ENCODE data around the gene BCL7C. TPM values are rescaled to one million over a fixed set of nuclear protein-coding genes. Genes with fewer than 3 reads are reported as not detected.

The BCL7C gene
- total and polyA plus RNA-seq, 2 of the 13 experiments (the other 11 are each of a cell fraction or from before 2014, with no cell fraction given): 17.7 to 33.8 TPM

DNA sequence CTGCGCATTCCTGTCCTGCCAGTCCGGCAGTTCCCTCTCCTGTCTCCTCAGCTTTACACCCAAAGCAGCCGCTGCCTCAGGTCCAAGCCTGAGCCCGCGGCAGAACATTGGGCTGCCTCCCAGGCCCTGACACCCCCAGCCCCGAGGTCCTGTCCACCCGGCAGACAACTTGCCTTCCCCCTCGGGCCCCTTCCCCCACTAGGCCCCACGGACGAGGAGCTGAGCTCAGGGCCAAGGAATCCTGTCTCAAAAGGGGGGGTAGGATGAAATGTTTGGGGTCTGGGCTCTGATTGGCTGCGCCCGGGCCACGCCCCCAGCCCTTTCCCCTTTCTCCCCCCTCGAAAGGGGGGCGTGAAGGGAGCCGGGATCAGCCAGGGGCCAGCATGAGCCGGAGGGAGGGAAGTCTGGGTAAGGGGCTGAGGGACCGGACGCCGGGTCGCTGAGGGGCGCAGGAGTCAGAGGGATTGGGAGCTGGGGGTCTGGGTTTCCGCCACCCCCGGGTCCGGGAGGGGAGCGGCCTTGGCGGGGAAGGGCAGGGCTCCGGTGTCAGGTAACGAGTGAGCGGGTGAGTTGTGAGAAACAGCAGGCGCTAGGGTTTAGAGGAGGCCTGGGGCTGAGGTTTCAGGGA is 2.5 kb upstream of the BCL7C start, which contains the start of gene CTF1 (continued):
- 0 out of 2 replicates have a peak, but pooled peaks have one; percentile 19 for TF ChIP-seq PPARG (CRISPR knock-in tag; conservative IDR thresholded peaks at IDR 0.05)
- peak; percentile 60; the same call in 1 of the 2 replicates for TF ChIP-seq DNMT3B (CRISPR knock-in tag; conservative IDR thresholded peaks at IDR 0.05)
- TF ChIP-seq, protein P1, sequence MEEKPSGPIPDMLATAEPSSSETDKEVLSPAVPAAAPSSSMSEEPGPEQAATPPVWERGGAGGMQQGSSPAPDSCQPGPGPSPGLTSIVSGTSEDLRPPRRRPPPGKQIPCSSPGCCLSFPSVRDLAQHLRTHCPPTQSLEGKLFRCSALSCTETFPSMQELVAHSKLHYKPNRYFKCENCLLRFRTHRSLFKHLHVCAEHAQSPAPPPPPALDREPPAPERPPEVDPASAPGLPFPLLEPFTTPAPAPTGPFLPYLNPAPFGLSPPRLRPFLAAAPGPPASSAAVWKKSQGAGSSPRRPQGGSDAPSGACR (CRISPR knock-in tag; IDR thresholded peaks at IDR 0.05): peak; percentile 91
- TF ChIP-seq SNAPC2 (CRISPR knock-in tag; IDR thresholded peaks at IDR 0.05): peak; percentile 38; the same call in 1 of the 2 replicates
- TF ChIP-seq ZNF501 (CRISPR knock-in tag; IDR thresholded peaks at IDR 0.05): 0 out of 2 replicates have a peak, but pooled peaks have one; percentile 22
- TF ChIP-seq HOXA5 (CRISPR knock-in tag; IDR thresholded peaks at IDR 0.05): peak; percentile 73; the same call in 1 of the 2 replicates
- TF ChIP-seq ZFY (CRISPR knock-in tag; IDR thresholded peaks at IDR 0.05): peak; percentile 15
- TF ChIP-seq ZFP41 (CRISPR knock-in tag; IDR thresholded peaks at IDR 0.05; ENCODE audit: borderline replicate concordance): no peak
- TF ChIP-seq CCDC6 (CRISPR knock-in tag; IDR thresholded peaks at IDR 0.05): 0 out of 2 replicates have a peak, but pooled peaks have one; percentile 56
- peak; percentile 80 for TF ChIP-seq PHF21A (CRISPR knock-in tag; IDR thresholded peaks at IDR 0.05)
- TF ChIP-seq ZNF235 (CRISPR knock-in tag; IDR thresholded peaks at IDR 0.05; ENCODE audit: borderline replicate concordance): no peak
- TF ChIP-seq GLI4 (CRISPR knock-in tag; IDR thresholded peaks at IDR 0.05; ENCODE audit: borderline replicate concordance): peak; percentile 83; the same call in 1 of the 2 replicates
- peak; percentile 71; the same call in 1 of the 2 replicates for TF ChIP-seq BORCS8-MEF2B (CRISPR knock-in tag; IDR thresholded peaks at IDR 0.05)
- no peak for TF ChIP-seq MYNN (CRISPR knock-in tag; IDR thresholded peaks at IDR 0.05; ENCODE audit: low read depth)
- TF ChIP-seq ZNF670 (CRISPR knock-in tag; IDR thresholded peaks at IDR 0.05; ENCODE audit: borderline replicate concordance): 0 out of 2 replicates have a peak, but pooled peaks have one; percentile 63
- no peak for TF ChIP-seq ESRRA (CRISPR knock-in tag; IDR thresholded peaks at IDR 0.05; ENCODE audit: low read depth)
- peak; percentile 96; the same call in 1 of the 2 replicates for TF ChIP-seq ZNF180 (CRISPR knock-in tag; IDR thresholded peaks at IDR 0.05; ENCODE audit: borderline replicate concordance, low read depth)
- TF ChIP-seq UBTF (CRISPR knock-in tag; IDR thresholded peaks at IDR 0.05): peak; percentile 20; the same call in 1 of the 2 replicates
- TF ChIP-seq LCORL (IDR thresholded peaks at IDR 0.05): peak; percentile 17; the same call in 1 of the 2 replicates
- TF ChIP-seq LCORL (CRISPR knock-in tag; IDR thresholded peaks at IDR 0.05): peak; percentile 81; the same call in 1 of the 2 replicates
- TF ChIP-seq, protein P2, sequence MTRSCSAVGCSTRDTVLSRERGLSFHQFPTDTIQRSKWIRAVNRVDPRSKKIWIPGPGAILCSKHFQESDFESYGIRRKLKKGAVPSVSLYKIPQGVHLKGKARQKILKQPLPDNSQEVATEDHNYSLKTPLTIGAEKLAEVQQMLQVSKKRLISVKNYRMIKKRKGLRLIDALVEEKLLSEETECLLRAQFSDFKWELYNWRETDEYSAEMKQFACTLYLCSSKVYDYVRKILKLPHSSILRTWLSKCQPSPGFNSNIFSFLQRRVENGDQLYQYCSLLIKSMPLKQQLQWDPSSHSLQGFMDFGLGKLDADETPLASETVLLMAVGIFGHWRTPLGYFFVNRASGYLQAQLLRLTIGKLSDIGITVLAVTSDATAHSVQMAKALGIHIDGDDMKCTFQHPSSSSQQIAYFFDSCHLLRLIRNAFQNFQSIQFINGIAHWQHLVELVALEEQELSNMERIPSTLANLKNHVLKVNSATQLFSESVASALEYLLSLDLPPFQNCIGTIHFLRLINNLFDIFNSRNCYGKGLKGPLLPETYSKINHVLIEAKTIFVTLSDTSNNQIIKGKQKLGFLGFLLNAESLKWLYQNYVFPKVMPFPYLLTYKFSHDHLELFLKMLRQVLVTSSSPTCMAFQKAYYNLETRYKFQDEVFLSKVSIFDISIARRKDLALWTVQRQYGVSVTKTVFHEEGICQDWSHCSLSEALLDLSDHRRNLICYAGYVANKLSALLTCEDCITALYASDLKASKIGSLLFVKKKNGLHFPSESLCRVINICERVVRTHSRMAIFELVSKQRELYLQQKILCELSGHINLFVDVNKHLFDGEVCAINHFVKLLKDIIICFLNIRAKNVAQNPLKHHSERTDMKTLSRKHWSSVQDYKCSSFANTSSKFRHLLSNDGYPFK (CRISPR knock-in tag; IDR thresholded peaks at IDR 0.05; ENCODE audit: borderline replicate concordance): peak; percentile 69; the same call in 1 of the 2 replicates
- TF ChIP-seq ZNF547 (CRISPR knock-in tag; IDR thresholded peaks at IDR 0.05): peak; percentile 92
- no peak for TF ChIP-seq ATF7 (IDR thresholded peaks at IDR 0.05)
- TF ChIP-seq ATF7 (CRISPR knock-in tag; IDR thresholded peaks at IDR 0.05): 0 out of 2 replicates have a peak, but pooled peaks have one; percentile 11

All from HepG2 (cell line).